ENCODE measurements around the gene PIGQ. TPM values are rescaled to one million over a fixed set of nuclear protein-coding genes. Genes with fewer than 3 reads are reported as not detected.
A peak's percentile ranks its signal among the peaks of the same experiment; 100 is the strongest.

PIGQ gene
- total and polyA plus RNA-seq, 2 of the 13 experiments (the other 11 are each of a cell fraction or from before 2014, with no cell fraction given): 7.7 to 19.7 TPM

- peaks cover 25% of the 10 kb centered on the region for H3K79me2 ChIP-seq (ENCODE audit: insufficient read depth, low read length)
- H3K4me2 ChIP-seq (ENCODE audit: low read depth, low read length): peak overlapping the region; percentile 95
- H3K27me3 ChIP-seq (ENCODE audit: control insufficient read depth in 1 of 2, insufficient read depth in 2 of 2, low read length in 2 of 2): no peaks in the 10 kb centered on the region
- H3K36me3 ChIP-seq (replicated peaks in 1 of 2; ENCODE audit: control insufficient read depth in 1 of 2, insufficient read depth in 2 of 2, low read length in 2 of 2): no peaks in the 10 kb centered on the region
- no peak overlapping the region for H3K27ac ChIP-seq (ENCODE audit: extremely low read length, insufficient read depth, low read length)
- 85% methylated on average over 7 of the region's 14 CpGs for WGBS (ENCODE audit: low lambda C conversion rate)
- no peak overlapping the region for H2AFZ ChIP-seq (ENCODE audit: low read length)
- DNase-seq (ENCODE audit: low spot score): no peak
- H3K9me3 ChIP-seq (ENCODE audit: low read length): no peaks in the 10 kb centered on the region
- peaks cover 47% of the 10 kb centered on the region for H3K4me1 ChIP-seq (ENCODE audit: insufficient read depth, low read length)
- H3K9ac ChIP-seq (ENCODE audit: insufficient read depth, low read depth, low read length): no peak overlapping the region
- POLR2A ChIA-PET: interaction anchor here (1.0 kb wide), 2 partner anchors 28 to 42 kb away, joined by 3 read pairs; no protein-coding TSS in a partner anchor
- intact Hi-C loops (cut with micrococcal nuclease; ENCODE audit: unreplicated experiment) (loop anchor here (10.0 kb wide), 1 partner anchor 58 kb away; the partner anchor contains the start of genes MCRIP2 and WDR90), in situ Hi-C loops (cut with HindIII; ENCODE audit: extremely low pct_ligation_motif_present, low pct_unique_long_range_greater_than_20kb) (no loop called here)
- CTCF ChIA-PET (ENCODE audit: low intra/inter-chr PET ratio, low total read pairs): no interaction called here
- no peak for ATAC-seq
- 0 out of 6 replicates have a peak overlapping the region, but pooled peaks of 1 of the 3 experiments have one; percentile 19 for H3K4me3 ChIP-seq (replicated peaks in 1 of 3; ENCODE audit: insufficient read depth in 1 of 3, low read depth in 2 of 3, low read length in 3 of 3)
- no TSS peak for BruUV-seq (replicated peaks)
- peaks cover 14% of the 10 kb centered on the region; the same call in 1 of the 2 replicates for H4K20me1 ChIP-seq (ENCODE audit: insufficient read depth, low read length)
- no peak for FAIRE-seq
- TF ChIP-seq ZNF263 (CRISPR knock-in tag; IDR thresholded peaks at IDR 0.05) (0 out of 2 replicates have a peak, but pooled peaks have one; percentile 23), SAFB2 (CRISPR knock-in tag; IDR thresholded peaks at IDR 0.05; ENCODE audit: borderline replicate concordance, low read depth) (peak; percentile 44; the same call in 1 of the 2 replicates), POLR2G (IDR thresholded peaks at IDR 0.05; ENCODE audit: low read depth, low read length) (peak; percentile 39), ZC3H4 (CRISPR knock-in tag; IDR thresholded peaks at IDR 0.05; ENCODE audit: borderline replicate concordance) (peak; percentile 68; the same call in 1 of the 2 replicates), KLF13 (CRISPR knock-in tag; IDR thresholded peaks at IDR 0.05) (0 out of 2 replicates have a peak, but pooled peaks have one; percentile 23), TAF1 (CRISPR knock-in tag; IDR thresholded peaks at IDR 0.05) (0 out of 2 replicates have a peak, but pooled peaks have one; percentile 26), POLR2A (IDR thresholded peaks at IDR 0.05; ENCODE audit: insufficient read depth in 1 of 2, low read depth in 2 of 2, low read length in 2 of 2) (peak; percentile 25 to 67; a peak in 2 of 4 replicates), PATZ1 (CRISPR knock-in tag; IDR thresholded peaks at IDR 0.05) (no peak), AKAP8 (CRISPR knock-in tag; IDR thresholded peaks at IDR 0.05) (peak; percentile 59), HOXA3 (CRISPR knock-in tag; IDR thresholded peaks at IDR 0.05) (no peak), ZNF746 (CRISPR knock-in tag; IDR thresholded peaks at IDR 0.05) (0 out of 2 replicates have a peak, but pooled peaks have one; percentile 9), DBP (CRISPR knock-in tag; IDR thresholded peaks at IDR 0.05; ENCODE audit: not compliant biosample characterization) (no peak), POGK (CRISPR knock-in tag; conservative IDR thresholded peaks at IDR 0.05) (peak; percentile 41; the same call in 1 of the 2 replicates), ZNF740 (CRISPR knock-in tag; IDR thresholded peaks at IDR 0.05) (peak; percentile 74), NFIC (IDR thresholded peaks at IDR 0.05; ENCODE audit: low read length) (no peak), XRCC5 (optimal IDR thresholded peaks at IDR 0.05; ENCODE audit: low read length) (no peak), POLR2AphosphoS5 (IDR thresholded peaks at IDR 0.05; ENCODE audit: low read depth, low read length) (peak; percentile 23; the same call in 1 of the 2 replicates), FOXM1 (CRISPR knock-in tag; IDR thresholded peaks at IDR 0.05) (no peak), ZC3H13 (CRISPR knock-in tag; IDR thresholded peaks at IDR 0.05) (peak; percentile 60; the same call in 1 of the 2 replicates)
Measured at GRCh38 chr16:586645-587590, 17.1 kb downstream of the PIGQ start.

Measured in HepG2 (cell line).